H9 (cell line): ENCODE results near the gene CRABP2. TPM values are rescaled to one million over a fixed set of nuclear protein-coding genes. Genes with fewer than 3 reads are reported as not detected.

Experiments used
- DNase-seq: peaks from one replicate; pipeline ENCODE4 v3.0.0-alpha.2; 2017
- H2AFZ ChIP-seq: one replicate; pipeline ENCODE4 v1.6.1; 2013; ENCODE audit warnings: mild to moderate bottlenecking, low read length, control low read depth, moderate library complexity
- H2AK5ac ChIP-seq: 2 replicates; pipeline ENCODE4 v1.6.1; 2013; ENCODE audit warnings: low read length, control low read depth, mixed read lengths; ENCODE audit not compliant: insufficient read length
- H2BK120ac ChIP-seq: one replicate; pipeline ENCODE4 v1.6.1; 2013; ENCODE audit warnings: low read depth, mild to moderate bottlenecking, low read length, control low read depth, inconsistent platforms; ENCODE audit not compliant: poor library complexity, severe bottlenecking
- H2BK12ac ChIP-seq: 2 replicates; pipeline ENCODE4 v1.6.1; 2013; ENCODE audit warnings: low read length, control low read depth, mixed read lengths, low read depth; ENCODE audit not compliant: insufficient read length
- H2BK15ac ChIP-seq: 2 replicates; pipeline ENCODE4 v1.6.1; 2013; ENCODE audit warnings: low read depth, low read length, control low read depth
- H2BK20ac ChIP-seq: one replicate; pipeline ENCODE4 v1.6.1; 2013; ENCODE audit warnings: low read depth, mild to moderate bottlenecking, low read length, control low read depth, inconsistent platforms; ENCODE audit not compliant: poor library complexity, severe bottlenecking
- H2BK5ac ChIP-seq: 2 replicates; pipeline ENCODE4 v1.6.1; 2013; ENCODE audit warnings: low read length, control low read depth, mixed read lengths; ENCODE audit not compliant: insufficient read length
- H3K14ac ChIP-seq: 2 replicates; pipeline ENCODE4 v1.6.1; 2013; ENCODE audit warnings: low read length, control low read depth; ENCODE audit not compliant: insufficient read depth
- H3K18ac ChIP-seq: 2 replicates; pipeline ENCODE4 v1.6.1; 2013; ENCODE audit warnings: low read depth, mild to moderate bottlenecking, mixed read lengths, low read length, control low read depth; ENCODE audit not compliant: insufficient read length
- H3K23ac ChIP-seq: 2 replicates; pipeline ENCODE4 v1.6.1; 2013; ENCODE audit warnings: low read length, control low read depth, mixed read lengths, low read depth; ENCODE audit not compliant: insufficient read length
- H3K23me2 ChIP-seq: 2 replicates; pipeline ENCODE4 v1.6.1; 2013; ENCODE audit warnings: low read depth, mild to moderate bottlenecking, mixed read lengths, low read length, control low read depth; ENCODE audit not compliant: insufficient read length, poor library complexity, severe bottlenecking
- H3K27ac ChIP-seq: 2 replicates; pipeline ENCODE4 v1.5.1; 2013; ENCODE audit warnings: low read length, control low read depth, mixed read lengths, low read depth; ENCODE audit not compliant: insufficient read length
- H3K27me3 ChIP-seq: 2 replicates; pipeline ENCODE4 v1.6.1; 2013; ENCODE audit warnings: low read length, control low read depth, inconsistent platforms; ENCODE audit not compliant: insufficient read depth
- H3K4ac ChIP-seq: 2 replicates; pipeline ENCODE4 v1.6.1; 2013; ENCODE audit warnings: low read depth, mild to moderate bottlenecking, control low read depth, inconsistent platforms, low read length, moderate library complexity
- H3K4me1 ChIP-seq: 2 replicates; pipeline ENCODE4 v1.6.1; 2013; ENCODE audit warnings: low read length, control low read depth, inconsistent platforms; ENCODE audit not compliant: insufficient read depth
- H3K4me2 ChIP-seq: 2 replicates; pipeline ENCODE4 v1.6.1; 2013; ENCODE audit warnings: low read length, control low read depth, mixed read lengths; ENCODE audit not compliant: insufficient read length, insufficient read depth
- H3K56ac ChIP-seq: 2 replicates; pipeline ENCODE4 v1.6.1; 2013; ENCODE audit warnings: low read depth, mild to moderate bottlenecking, mixed read lengths, low read length, control low read depth; ENCODE audit not compliant: insufficient read length
- H3K79me1 ChIP-seq: 2 replicates; pipeline ENCODE4 v1.6.1; 2013; ENCODE audit warnings: low read depth, mild to moderate bottlenecking, moderate library complexity, low read length, control low read depth, inconsistent platforms; ENCODE audit not compliant: insufficient read depth, poor library complexity, severe bottlenecking
- H3K79me2 ChIP-seq: 2 replicates; pipeline ENCODE4 v1.6.1; 2013; ENCODE audit warnings: low read length, control low read depth, inconsistent platforms; ENCODE audit not compliant: insufficient read depth
- H3K9ac ChIP-seq: 2 replicates; pipeline ENCODE4 v1.6.1; 2013; ENCODE audit warnings: low read length, control low read depth, mixed read lengths; ENCODE audit not compliant: insufficient read length; ENCODE audit errors: extremely low read depth
- H3K9me3 ChIP-seq: one replicate; pipeline ENCODE4 v1.6.1; 2013; ENCODE audit warnings: low read depth, low read length, inconsistent platforms; ENCODE audit not compliant: control insufficient read depth
- H3T11ph ChIP-seq: one replicate; pipeline ENCODE4 v1.6.1; 2013; ENCODE audit warnings: mild to moderate bottlenecking, low read length, control low read depth, inconsistent platforms
- H4K20me1 ChIP-seq: one replicate; pipeline ENCODE4 v1.6.1; 2013; ENCODE audit not compliant: control insufficient read depth, insufficient read length, insufficient read depth
- H4K5ac ChIP-seq: 2 replicates; pipeline ENCODE4 v1.6.1; 2013; ENCODE audit warnings: low read depth, mild to moderate bottlenecking, mixed read lengths, low read length, control low read depth; ENCODE audit not compliant: insufficient read length
- H4K8ac ChIP-seq: replicated peaks from 2 replicates; pipeline ENCODE4 v1.6.1; 2013; ENCODE audit warnings: low read length, control low read depth, mixed read lengths, low read depth; ENCODE audit not compliant: insufficient read length
- H4K91ac ChIP-seq: 2 replicates; pipeline ENCODE4 v1.6.1; 2013; ENCODE audit warnings: low read depth, mild to moderate bottlenecking, moderate library complexity, mixed read lengths, low read length, control low read depth; ENCODE audit not compliant: insufficient read length
- H3K27ac Mint-ChIP-seq, 3 experiments: 2 replicates in 2 of 3; 3 replicates in 1 of 3; pipeline ENCODE4 v1.8.0; 2020 to 2021; ENCODE audit warnings: mixed read lengths in 3 of 3, mild to moderate bottlenecking in 1 of 3, moderate library complexity in 1 of 3
- H3K27me3 Mint-ChIP-seq: 2 replicates; pipeline ENCODE4 v1.8.0; 2021; ENCODE audit warnings: low read depth, mild to moderate bottlenecking, moderate library complexity, mixed read lengths
- H3K36me3 Mint-ChIP-seq, 3 experiments: 2 replicates in 2 of 3; 3 replicates in 1 of 3; pipeline ENCODE4 v1.8.0; 2020 to 2021; ENCODE audit warnings: low read depth in 3 of 3, mixed read lengths in 3 of 3; ENCODE audit not compliant: insufficient read depth in 1 of 3
- H3K4me1 Mint-ChIP-seq, 2 experiments: 2 replicates each; pipeline ENCODE4 v1.8.0; 2020; ENCODE audit warnings: mixed read lengths in 2 of 2
- H3K4me3 Mint-ChIP-seq, 2 experiments: 2 replicates in 1 of 2; 3 replicates in 1 of 2; pipeline ENCODE4 v1.8.0; 2020 to 2021; ENCODE audit warnings: mild to moderate bottlenecking in 2 of 2, mixed read lengths in 2 of 2, moderate library complexity in 1 of 2
- H3K9me3 Mint-ChIP-seq, 2 experiments: 2 replicates in 1 of 2; 3 replicates in 1 of 2; pipeline ENCODE4 v1.8.0; 2020; ENCODE audit warnings: mild to moderate bottlenecking in 2 of 2, mixed read lengths in 2 of 2, moderate library complexity in 1 of 2
- CTCF ChIP-seq: fragments of 200-600 bp; sonication (generic); conservative IDR thresholded peaks from 3 replicates; pipeline ENCODE4 v1.8.0; 2021; ENCODE audit warnings: antibody characterized with exemption, mild to moderate bottlenecking
- WGBS: extraction: QIAGEN DNeasy Blood & Tissue Kit; methylation state at CpG from one replicate; pipeline ENCODE4 v1.1.7; 2013; ENCODE audit warnings: missing lambda C conversion rate, low lambda C conversion rate, mixed read lengths; ENCODE audit not compliant: insufficient read length; ENCODE audit errors: extremely low coverage; 5-methylcytosine and 5-hydroxymethylcytosine counted together
- total RNA-seq: library from RNA; stranded (reverse); gene quantifications from 2 replicates; pipeline ENCODE4 v1.2.1, GENCODE V29; 2021

CRABP2 gene
- total RNA-seq, 1 experiment from 2014 or later: 184 TPM

DNA sequence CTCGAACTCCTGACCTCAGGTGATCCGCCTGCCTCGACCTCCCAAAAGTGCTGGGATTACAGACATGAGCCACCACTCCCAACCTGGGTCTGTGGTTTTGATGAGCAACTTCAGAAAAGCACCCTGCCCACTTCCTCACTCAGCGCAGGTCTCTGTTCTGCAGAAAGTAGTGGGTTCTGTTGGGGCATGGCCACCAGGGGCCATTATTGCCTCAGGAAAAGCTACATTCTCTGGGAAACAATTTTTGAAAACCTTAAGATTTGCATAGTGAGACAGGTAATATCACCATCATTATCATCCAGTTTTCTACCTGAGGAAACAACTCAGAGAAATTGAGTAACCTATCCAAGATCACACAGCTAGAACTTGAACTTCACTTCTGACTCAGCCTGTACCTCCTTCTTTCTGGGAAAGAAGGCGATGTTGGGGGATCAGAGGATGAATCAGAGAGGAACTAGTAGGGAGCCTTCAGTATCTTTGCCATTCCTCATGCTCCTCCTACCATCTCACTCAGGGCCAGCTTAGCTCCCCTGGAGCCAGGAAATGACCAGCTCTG is 21.1 kb downstream of the CRABP2 start:
- no peak overlapping the region for H2BK20ac ChIP-seq
- H3K56ac ChIP-seq: no peak overlapping the region
- peak overlapping the region in 1 of 3 experiments; percentile 44; a peak in 1 of 7 replicates for H3K27ac Mint-ChIP-seq
- no peaks in the 10 kb centered on the region for H3K23me2 ChIP-seq
- H3K23ac ChIP-seq: no peak overlapping the region
- no peak overlapping the region for H2AK5ac ChIP-seq
- no peak overlapping the region for H4K8ac ChIP-seq
- no peaks in the 10 kb centered on the region for H3K9me3 ChIP-seq
- H2AFZ ChIP-seq: no peak overlapping the region
- no peak for DNase-seq
- no peak overlapping the region for H3K4me2 ChIP-seq
- TF ChIP-seq CTCF: peak; percentile 41; the same call in 2 of the 3 replicates
- no CpG with 5 or more reads among the region's 5 CpGs for WGBS
- H4K5ac ChIP-seq: no peak overlapping the region
- no peaks in the 10 kb centered on the region for H3K4me1 ChIP-seq
- H3T11ph ChIP-seq: no peak overlapping the region
- H3K14ac ChIP-seq: no peak overlapping the region
- H3K4me1 Mint-ChIP-seq: peaks cover 21 to 35% of the 10 kb centered on the region in 2 experiments
- H3K4me3 Mint-ChIP-seq: no peak overlapping the region
- H3K36me3 Mint-ChIP-seq: no peaks in the 10 kb centered on the region
- no peak overlapping the region for H2BK15ac ChIP-seq
- H2BK5ac ChIP-seq: no peak overlapping the region
- H3K27me3 ChIP-seq: no peaks in the 10 kb centered on the region
- H4K20me1 ChIP-seq: no peaks in the 10 kb centered on the region
- no peaks in the 10 kb centered on the region for H3K79me1 ChIP-seq
- no peak overlapping the region for H4K91ac ChIP-seq
- no peak overlapping the region for H3K18ac ChIP-seq
- H3K27ac ChIP-seq: no peak overlapping the region
- H3K9ac ChIP-seq: no peak overlapping the region
- no peak overlapping the region for H3K4ac ChIP-seq
- H3K79me2 ChIP-seq: no peaks in the 10 kb centered on the region
- H2BK120ac ChIP-seq: no peak overlapping the region
- no peak overlapping the region for H2BK12ac ChIP-seq
- peaks cover 30% of the 10 kb centered on the region for H3K27me3 Mint-ChIP-seq
- H3K9me3 Mint-ChIP-seq: peaks cover 0 to 5% of the 10 kb centered on the region in 2 experiments; a peak in 1 of 5 replicates
